BLaER1 treated with 17β-estradiol and CSF1 and Interleukin-3, amounts not matched to agents 10 nM and 100 nM (cell line): Measurements from ENCODE around the gene RCCD1.
A peak's percentile ranks its signal among the peaks of the same experiment; 100 is the strongest.

ENCODE experiments used
- H3K27ac ChIP-seq, 11 experiments: shearing (Covaris generic); formaldehyde crosslinking; 2 replicates each; pipeline ENCODE4 v1.8.1; 2022
- H3K27me3 ChIP-seq, 11 experiments: shearing (Covaris generic); formaldehyde crosslinking; 2 replicates each; pipeline ENCODE4 v1.8.1; 2022
- H3K36me3 ChIP-seq, 11 experiments: shearing (Covaris generic); formaldehyde crosslinking; 2 replicates each; pipeline ENCODE4 v1.8.1; 2022
- H3K4me1 ChIP-seq, 10 experiments: shearing (Covaris generic); formaldehyde crosslinking; 2 replicates each; pipeline ENCODE4 v1.8.1; 2022
- H3K4me2 ChIP-seq, 11 experiments: shearing (Covaris generic); formaldehyde crosslinking; 2 replicates each; pipeline ENCODE4 v1.8.1; 2022
- H3K4me3 ChIP-seq, 10 experiments: shearing (Covaris generic); formaldehyde crosslinking; 2 replicates each; pipeline ENCODE4 v1.8.1; 2022
- H3K9ac ChIP-seq, 11 experiments: shearing (Covaris generic); formaldehyde crosslinking; 2 replicates each; pipeline ENCODE4 v1.8.1; 2022
- H3K9me3 ChIP-seq, 11 experiments: shearing (Covaris generic); formaldehyde crosslinking; replicated peaks in 1 of 11; 2 replicates each; pipeline ENCODE4 v1.8.1; 2022
- H4K20me1 ChIP-seq, 11 experiments: shearing (Covaris generic); formaldehyde crosslinking; 2 replicates each; pipeline ENCODE4 v1.8.1; 2022
- Cebpa-rat ChIP-seq, 11 experiments: shearing (Covaris generic); IDR thresholded peaks; 2 replicates each; pipeline ENCODE4 v1.8.1; 2022

RCCD1 gene

GRCh38 chr15:90953947-90954711 is 555 bp upstream of the RCCD1 start:
- H4K20me1 ChIP-seq = peaks cover 0 to 26% (median 9%) of the 10 kb centered on the region in 11 experiments; a peak in 11 of 22 replicates
- no peaks in the 10 kb centered on the region for H3K9me3 ChIP-seq
- peaks cover 49 to 66% (median 63%) of the 10 kb centered on the region in 11 experiments for H3K36me3 ChIP-seq
- H3K9ac ChIP-seq = peak overlapping the region in 8 of 11 experiments; percentile 89 to 96 (median 93); a peak in 10 of 22 replicates
- H3K4me2 ChIP-seq = peak overlapping the region; percentile 84 to 97 (median 95); a peak in 21 of 22 replicates
- H3K27ac ChIP-seq = peak overlapping the region in 9 of 11 experiments; percentile 94 to 99 (median 97); a peak in 16 of 22 replicates
- H3K4me1 ChIP-seq = peaks cover 25 to 55% (median 36%) of the 10 kb centered on the region in 10 experiments
- H3K4me3 ChIP-seq = peak overlapping the region in 9 of 10 experiments; percentile 66 to 81 (median 76); a peak in 12 of 20 replicates
- H3K27me3 ChIP-seq = no peaks in the 10 kb centered on the region
- no peak for TF ChIP-seq Cebpa-rat (IDR thresholded peaks at IDR 0.05)

- H3K27ac ChIP-seq = peak overlapping the region in 10 of 11 experiments; percentile 92 to 99 (median 97); a peak in 19 of 22 replicates
- H3K9me3 ChIP-seq = no peaks in the 10 kb centered on the region
- peaks cover 39 to 64% (median 55%) of the 10 kb centered on the region in 11 experiments for H3K36me3 ChIP-seq
- peak overlapping the region; percentile 89 to 96 (median 91); a peak in 21 of 22 replicates for H3K9ac ChIP-seq
- H4K20me1 ChIP-seq = peaks cover 0 to 30% (median 12%) of the 10 kb centered on the region in 11 experiments; a peak in 11 of 22 replicates
- peak overlapping the region; percentile 66 to 81 (median 75) for H3K4me3 ChIP-seq
- no peaks in the 10 kb centered on the region for H3K27me3 ChIP-seq
- no peak for TF ChIP-seq Cebpa-rat (IDR thresholded peaks at IDR 0.05)
- H3K4me1 ChIP-seq = peaks cover 29 to 57% (median 41%) of the 10 kb centered on the region in 10 experiments
- H3K4me2 ChIP-seq = peak overlapping the region; percentile 84 to 97 (median 95)
Observed at GRCh38 chr15:90955624-90956273, 1.1 kb downstream of the RCCD1 start.

GRCh38 chr15:90956274-90957030 is 1.8 kb downstream of the RCCD1 start:
- peak overlapping the region; percentile 43 to 81 (median 72) for H3K4me3 ChIP-seq
- peaks cover 0 to 37% (median 13%) of the 10 kb centered on the region in 11 experiments; a peak in 11 of 22 replicates for H4K20me1 ChIP-seq
- H3K36me3 ChIP-seq = peaks cover 39 to 64% (median 55%) of the 10 kb centered on the region in 11 experiments
- no peaks in the 10 kb centered on the region for H3K9me3 ChIP-seq
- peak overlapping the region; percentile 61 to 96 (median 91); a peak in 21 of 22 replicates for H3K9ac ChIP-seq
- no peaks in the 10 kb centered on the region for H3K27me3 ChIP-seq
- peak overlapping the region; percentile 84 to 97 (median 95) for H3K4me2 ChIP-seq
- peak overlapping the region in 9 of 11 experiments; percentile 94 to 99 (median 97); a peak in 15 of 22 replicates for H3K27ac ChIP-seq
- no peak for TF ChIP-seq Cebpa-rat (IDR thresholded peaks at IDR 0.05)
- H3K4me1 ChIP-seq = peaks cover 29 to 62% (median 48%) of the 10 kb centered on the region in 10 experiments

GRCh38 chr15:90957031-90957790 is 2.5 kb downstream of the RCCD1 start:
- H3K4me3 ChIP-seq = peak overlapping the region in 8 of 10 experiments; percentile 43 to 81 (median 70); a peak in 10 of 20 replicates
- TF ChIP-seq Cebpa-rat (IDR thresholded peaks at IDR 0.05) = no peak
- peaks cover 0 to 40% (median 13%) of the 10 kb centered on the region in 11 experiments; a peak in 11 of 22 replicates for H4K20me1 ChIP-seq
- H3K4me2 ChIP-seq = peak overlapping the region; percentile 84 to 97 (median 95); a peak in 19 of 22 replicates
- H3K4me1 ChIP-seq = peaks cover 29 to 63% (median 49%) of the 10 kb centered on the region in 10 experiments
- no peaks in the 10 kb centered on the region for H3K9me3 ChIP-seq
- peak overlapping the region in 6 of 11 experiments; percentile 11 to 96 (median 91); a peak in 10 of 22 replicates for H3K9ac ChIP-seq
- peaks cover 39 to 64% (median 55%) of the 10 kb centered on the region in 11 experiments for H3K36me3 ChIP-seq
- H3K27ac ChIP-seq = peak overlapping the region in 2 of 11 experiments; percentile 94 to 96; a peak in 2 of 22 replicates
- H3K27me3 ChIP-seq = no peaks in the 10 kb centered on the region

GRCh38 chr15:90957791-90958190 is 3.1 kb downstream of the RCCD1 start:
- Histone ChIP-seq H3K4me3 (no peak overlapping the region), H3K36me3 (peaks cover 37 to 64% (median 55%) of the 10 kb centered on the region in 11 experiments), H3K4me1 (peaks cover 29 to 63% (median 49%) of the 10 kb centered on the region in 10 experiments), H3K27me3 (no peaks in the 10 kb centered on the region), H3K9me3 (no peaks in the 10 kb centered on the region), H3K9ac (peak overlapping the region in 1 of 11 experiments; percentile 25; a peak in 2 of 22 replicates), H3K4me2 (peak overlapping the region in 3 of 11 experiments; percentile 94 to 96 (median 95); a peak in 2 of 22 replicates), H3K27ac (no peak overlapping the region), H4K20me1 (peaks cover 0 to 40% (median 14%) of the 10 kb centered on the region in 11 experiments; a peak in 11 of 22 replicates)
- TF ChIP-seq Cebpa-rat (IDR thresholded peaks at IDR 0.05) = no peak

GRCh38 chr15:90959028-90959595 is 4.4 kb downstream of the RCCD1 start:
- H3K4me2 ChIP-seq = 0 out of 22 replicates have a peak overlapping the region, but pooled peaks of 1 of the 11 experiments have one; percentile 71
- H3K9ac ChIP-seq = peak overlapping the region in 4 of 11 experiments; percentile 1 to 27 (median 26); a peak in 4 of 22 replicates
- no peak overlapping the region for H3K4me3 ChIP-seq
- no peaks in the 10 kb centered on the region for H3K9me3 ChIP-seq
- no peak overlapping the region for H3K27ac ChIP-seq
- peaks cover 0 to 40% (median 14%) of the 10 kb centered on the region in 11 experiments; a peak in 11 of 22 replicates for H4K20me1 ChIP-seq
- TF ChIP-seq Cebpa-rat (IDR thresholded peaks at IDR 0.05) = no peak
- H3K27me3 ChIP-seq = no peaks in the 10 kb centered on the region
- peaks cover 34 to 64% (median 55%) of the 10 kb centered on the region in 11 experiments for H3K36me3 ChIP-seq
- peaks cover 29 to 59% (median 49%) of the 10 kb centered on the region in 10 experiments for H3K4me1 ChIP-seq

- TF ChIP-seq Cebpa-rat (IDR thresholded peaks at IDR 0.05) = no peak
- Histone ChIP-seq H3K36me3 (peaks cover 34 to 67% (median 60%) of the 10 kb centered on the region in 11 experiments), H3K4me2 (peak overlapping the region in 9 of 11 experiments; percentile 40 to 71 (median 55); a peak in 15 of 22 replicates), H3K9me3 (no peaks in the 10 kb centered on the region), H4K20me1 (peaks cover 0 to 40% (median 14%) of the 10 kb centered on the region in 11 experiments; a peak in 11 of 22 replicates), H3K4me3 (no peak overlapping the region), H3K9ac (peak overlapping the region in 4 of 11 experiments; percentile 20 to 41 (median 26); a peak in 5 of 22 replicates), H3K27ac (no peak overlapping the region), H3K27me3 (no peaks in the 10 kb centered on the region), H3K4me1 (peaks cover 24 to 55% (median 47%) of the 10 kb centered on the region in 10 experiments)
Observed at GRCh38 chr15:90959894-90960293, 5.2 kb downstream of the RCCD1 start.
